RPMI8226 (cell line): ENCODE data around the gene PXDN.
"Not testable (repeated sequence)": the region's sequence is repeated elsewhere in the genome, so short reads cannot be mapped to it uniquely, and the experiment has no call there.

Experiments
- DNase-seq: peaks from one replicate; pipeline ENCODE4 v3.0.0-alpha.2; 2015

PXDN gene

DNA sequence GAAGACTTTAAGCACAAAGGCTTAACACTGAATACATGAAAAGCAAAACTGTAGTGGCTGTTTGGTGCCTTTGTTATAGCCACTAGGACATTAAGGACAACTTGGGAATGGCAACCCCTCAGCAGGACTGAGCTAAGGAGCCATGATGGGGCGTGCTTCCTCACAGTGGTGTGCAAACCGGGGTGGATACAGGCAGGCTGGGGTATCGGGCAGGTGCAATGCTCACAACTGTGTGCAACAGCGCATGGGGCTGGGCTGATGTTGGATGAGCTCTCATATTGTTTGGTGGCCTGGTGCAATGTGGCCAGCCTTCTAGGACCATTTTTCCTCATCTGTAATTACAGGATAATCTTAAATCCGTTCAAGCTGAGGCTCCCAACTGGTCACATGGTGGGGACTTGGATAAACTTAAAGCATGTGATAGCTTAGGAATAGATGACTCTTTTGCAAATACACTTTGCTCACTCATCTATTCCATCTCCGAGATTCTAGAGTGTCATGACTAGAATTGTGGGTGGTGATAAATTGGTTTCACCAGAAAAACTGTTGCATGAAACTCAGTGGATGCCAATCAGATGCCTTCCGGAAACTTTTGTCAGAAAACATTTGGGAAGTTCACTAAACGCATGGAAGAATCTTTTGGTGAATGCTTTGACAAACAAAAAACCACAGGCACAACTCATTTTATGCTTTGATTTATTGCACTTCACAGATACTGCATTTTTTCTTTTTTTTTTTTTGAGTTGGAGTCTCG is 116.5 kb downstream of the PXDN start:
- DNase-seq = no peak

- no peak for DNase-seq
Measured at GRCh38 chr2:1626271-1626681, 118.0 kb downstream of the PXDN start.

DNA sequence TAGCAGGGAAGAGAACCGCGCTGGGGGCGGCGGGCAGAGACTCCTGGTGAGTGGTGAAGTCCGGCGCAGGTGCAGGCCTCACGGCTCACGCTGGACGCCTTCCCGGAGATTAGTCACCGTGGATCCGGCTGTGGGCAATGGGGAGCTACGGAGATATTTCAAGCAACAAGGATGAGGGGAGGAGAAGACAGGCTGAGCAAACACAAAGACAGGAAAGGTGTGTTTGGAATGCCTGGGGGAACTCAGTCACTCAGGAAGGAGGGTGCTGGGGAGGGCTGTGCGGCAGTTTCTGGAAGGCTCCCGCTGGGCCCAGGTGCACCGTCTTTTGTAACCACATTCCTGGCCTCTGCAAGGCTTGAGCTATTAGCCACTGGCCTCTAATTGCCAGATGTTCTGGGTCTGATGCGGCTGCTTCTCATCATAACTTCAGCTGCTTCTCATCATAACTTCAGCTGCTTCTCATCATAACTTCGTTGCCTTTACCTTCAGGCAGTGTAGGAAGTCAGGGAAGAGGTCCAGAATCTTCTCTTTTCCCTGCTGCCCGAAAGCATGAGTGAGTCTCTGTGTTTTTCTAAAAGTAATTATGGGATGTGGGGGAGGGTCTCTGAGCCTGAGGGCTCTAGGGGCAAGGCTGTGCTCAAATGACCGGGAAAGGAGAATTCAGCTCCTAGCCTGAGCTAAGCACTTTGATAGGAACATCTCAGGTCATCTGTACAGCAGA is 118.9 kb downstream of the PXDN start:
- DNase-seq = peak; percentile 67

DNA sequence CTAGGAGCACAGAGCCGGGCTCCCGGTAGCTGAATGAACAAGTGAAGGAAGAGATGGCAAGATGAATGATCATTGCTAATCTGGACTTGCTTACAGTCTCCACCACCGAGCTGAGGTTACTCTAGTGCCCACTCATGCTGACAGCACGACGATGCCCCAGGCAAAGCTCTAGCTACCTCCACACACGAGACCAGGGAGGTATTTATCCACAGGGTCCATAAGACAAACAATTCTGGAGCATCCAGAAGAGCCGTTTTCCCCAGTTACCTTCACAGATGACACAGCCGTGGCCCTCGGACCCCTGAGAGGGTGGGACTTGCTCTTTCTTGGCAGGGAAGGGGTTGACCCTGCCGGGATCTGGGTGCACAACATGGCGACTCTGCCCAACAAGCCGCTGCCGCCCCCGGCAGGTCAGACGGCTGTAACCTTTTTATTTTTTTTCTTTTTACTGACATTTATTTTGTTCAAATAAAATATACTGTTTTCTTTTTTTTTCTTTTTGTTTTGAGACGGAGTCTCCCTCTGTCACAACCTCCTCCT is 120.3 kb downstream of the PXDN start:
- no peak for DNase-seq

GRCh38 chr2:1622521-1623200 is 121.7 kb downstream of the PXDN start:
- DNase-seq = no peak

DNA sequence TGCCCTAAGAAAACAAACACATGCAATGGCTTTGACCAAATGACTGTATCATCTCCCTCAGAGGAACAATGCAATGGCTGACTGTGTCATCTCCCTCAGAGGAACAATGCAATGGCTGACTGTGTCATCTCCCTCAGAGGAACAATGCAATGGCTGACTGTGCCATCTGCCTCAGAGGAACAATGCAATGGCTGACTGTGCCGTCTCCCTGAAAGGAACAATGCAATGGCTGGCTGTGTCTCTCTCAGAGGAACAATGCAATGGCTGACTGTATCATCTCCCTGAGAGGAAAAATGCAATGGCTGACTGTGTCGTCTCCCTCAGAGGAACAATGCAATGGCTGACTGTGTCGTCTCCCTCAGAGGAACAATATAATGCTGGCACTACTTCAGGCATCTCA is 122.3 kb downstream of the PXDN start:
- not testable (repeated sequence) for DNase-seq

DNA sequence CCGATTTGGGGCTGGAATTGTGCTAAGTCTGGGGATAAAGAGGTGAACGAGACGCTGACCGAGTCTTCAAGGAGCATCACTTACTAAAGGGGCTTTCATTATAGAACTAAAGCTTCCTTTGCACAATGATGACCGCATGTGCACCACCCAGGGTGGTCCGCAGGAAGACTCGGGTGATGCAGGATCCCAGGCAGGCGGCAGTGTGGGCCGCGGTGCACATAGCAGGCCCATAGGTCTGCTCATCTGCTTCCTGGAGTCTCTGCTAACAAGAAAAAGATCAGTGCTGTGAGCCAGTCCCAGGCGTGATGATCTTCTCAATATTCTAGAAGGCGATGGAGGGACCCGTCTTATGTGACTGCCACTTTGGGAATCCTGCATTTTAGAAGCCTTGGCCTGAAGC is 122.8 kb downstream of the PXDN start:
- DNase-seq = no peak

GRCh38 chr2:1621041-1621440 is 123.3 kb downstream of the PXDN start:
- no peak for DNase-seq

DNA sequence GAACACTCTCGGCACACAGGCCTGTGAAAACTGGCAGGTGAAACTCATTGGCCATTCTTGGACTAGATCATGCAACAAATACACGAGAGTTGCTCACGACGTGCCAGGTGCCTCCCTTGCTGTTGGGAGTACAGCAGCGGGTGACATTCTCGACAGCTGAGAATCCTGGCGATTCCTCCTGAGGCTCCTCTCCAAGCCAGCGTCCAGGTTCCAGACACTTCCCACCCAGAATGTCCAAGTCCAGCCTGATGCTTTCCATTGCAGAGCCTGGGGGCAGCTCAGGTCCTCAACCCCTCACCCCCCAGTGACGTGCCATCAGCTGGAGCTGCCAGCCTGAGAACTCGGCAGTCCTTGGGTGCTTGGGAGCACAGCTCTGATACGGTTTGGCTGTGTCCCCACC is 124.2 kb downstream of the PXDN start:
- DNase-seq = no peak

DNA sequence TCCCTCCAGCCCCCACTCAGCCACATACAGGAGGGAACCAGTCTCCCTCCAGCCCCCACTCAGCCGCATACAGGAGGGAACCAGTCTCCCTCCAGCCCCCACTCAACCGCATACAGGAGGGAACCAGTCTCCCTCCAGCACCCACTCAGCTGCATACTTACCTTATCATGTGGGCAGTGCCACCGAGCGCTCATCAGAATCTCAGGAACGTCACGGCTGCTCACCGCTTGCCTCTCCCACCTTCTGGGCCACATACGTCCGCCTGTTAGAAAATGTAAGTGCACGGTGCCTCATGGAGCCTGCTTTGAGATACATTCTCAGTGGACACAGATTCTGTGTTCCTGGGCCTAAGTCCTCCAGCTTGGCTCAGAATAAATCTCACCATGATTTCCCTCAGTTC is 124.8 kb downstream of the PXDN start:
- no peak for DNase-seq

DNA sequence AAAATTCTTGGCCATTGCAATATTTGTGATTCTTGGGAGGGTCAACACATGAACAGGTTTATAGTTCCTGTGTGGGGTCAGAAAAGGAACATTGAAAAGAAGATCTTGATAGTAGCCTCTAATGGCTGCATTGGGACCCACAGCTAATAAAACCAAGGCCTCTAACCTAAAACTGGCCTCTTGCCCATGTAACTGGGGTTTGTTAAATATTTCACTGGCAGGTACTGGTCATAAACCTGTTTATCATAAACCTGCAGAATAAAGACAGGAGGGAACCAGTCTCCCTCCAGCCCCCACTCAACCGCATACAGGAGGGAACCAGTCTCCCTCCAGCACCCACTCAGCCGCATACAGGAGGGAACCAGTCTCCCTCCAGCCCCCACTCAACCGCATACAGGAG is 125.3 kb downstream of the PXDN start:
- DNase-seq = no peak

DNA sequence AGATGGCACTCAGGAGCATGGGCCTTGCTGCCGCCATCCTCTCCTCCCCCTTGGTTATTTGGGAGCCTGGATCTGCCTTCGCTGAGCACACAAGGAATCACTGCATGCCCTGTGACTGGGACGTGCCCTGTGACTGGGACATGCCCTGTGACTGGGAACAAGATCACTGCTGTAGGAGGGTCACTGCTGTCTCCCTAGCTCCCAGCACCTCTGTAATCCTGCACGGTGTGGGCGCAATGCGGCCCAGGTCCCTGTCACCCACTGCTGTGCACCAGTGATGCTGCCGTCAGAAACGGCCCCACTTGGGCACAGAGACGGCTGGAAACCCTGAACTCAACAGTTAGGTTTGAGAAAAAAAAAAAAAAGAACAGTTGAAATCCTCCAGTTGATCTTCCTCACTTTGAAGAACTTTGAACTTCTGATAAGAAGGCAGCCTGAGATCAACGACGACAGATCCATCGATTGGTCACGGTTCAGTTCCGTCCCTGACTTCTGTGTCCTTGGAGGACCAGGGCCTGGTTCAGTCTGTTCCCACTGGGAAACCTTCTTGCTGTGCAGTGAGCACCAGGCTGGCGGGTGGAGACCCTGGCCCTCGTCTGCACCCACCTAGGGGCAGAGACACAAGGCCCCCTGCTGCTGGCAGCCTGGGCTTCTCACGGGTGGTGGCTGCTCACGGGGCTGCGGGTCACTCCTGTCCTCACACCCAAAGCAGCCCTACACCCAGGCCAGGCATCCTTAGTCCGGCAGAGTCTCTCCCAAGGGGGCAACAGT is 125.9 kb downstream of the PXDN start:
- DNase-seq = no peak

- peak; percentile 51 for DNase-seq
Measured at GRCh38 chr2:1617425-1618021, 126.8 kb downstream of the PXDN start.

- no peak for DNase-seq
Measured at GRCh38 chr2:1614564-1614963, 129.8 kb downstream of the PXDN start.

DNA sequence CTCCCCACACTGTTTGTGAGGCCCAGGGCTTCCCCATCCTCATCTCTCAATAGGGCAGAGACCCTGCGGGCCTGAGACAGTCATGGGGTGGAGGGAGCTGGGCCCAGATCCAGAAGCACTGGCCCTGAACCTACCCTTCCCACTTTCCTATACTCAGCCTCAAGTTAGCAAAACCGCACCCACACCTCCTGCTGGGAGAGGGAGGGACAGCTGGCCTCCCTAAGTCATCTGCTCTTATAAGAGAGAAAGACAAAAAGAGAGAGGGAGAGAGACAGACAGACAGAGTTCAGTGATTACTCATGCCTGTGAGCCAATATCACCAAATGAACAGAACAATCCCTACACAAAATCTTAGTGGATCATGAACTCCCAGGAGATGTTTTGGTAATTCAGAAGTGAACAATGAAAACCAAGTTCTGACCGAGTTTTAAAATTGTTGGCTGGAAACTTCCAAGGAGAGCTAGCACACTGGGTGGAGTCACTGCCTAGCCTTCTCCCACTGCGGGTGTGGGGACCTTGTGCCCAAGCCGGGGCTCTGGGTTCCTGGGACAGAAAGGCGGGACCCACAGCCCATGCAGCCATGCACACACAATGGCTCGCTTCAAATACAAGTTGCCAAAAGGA is 130.5 kb downstream of the PXDN start:
- DNase-seq = no peak

DNA sequence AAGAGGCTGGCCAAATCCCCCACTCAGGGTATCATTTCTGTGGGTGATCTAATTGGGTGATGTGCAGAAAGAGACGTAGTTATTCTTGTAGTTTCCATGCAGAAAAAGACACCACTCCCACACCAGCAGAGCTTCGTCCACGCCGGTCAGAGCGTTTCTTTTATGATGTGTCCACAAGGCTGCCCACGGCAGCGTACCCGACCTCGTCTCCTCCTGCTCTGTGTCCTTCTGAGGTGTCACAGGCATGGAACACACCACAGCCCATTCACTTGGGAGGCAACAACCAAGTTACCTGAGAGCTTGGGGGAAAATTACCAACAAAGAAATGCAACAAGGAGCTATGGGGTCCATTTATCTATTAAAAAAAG is 131.3 kb downstream of the PXDN start:
- DNase-seq = no peak

DNA sequence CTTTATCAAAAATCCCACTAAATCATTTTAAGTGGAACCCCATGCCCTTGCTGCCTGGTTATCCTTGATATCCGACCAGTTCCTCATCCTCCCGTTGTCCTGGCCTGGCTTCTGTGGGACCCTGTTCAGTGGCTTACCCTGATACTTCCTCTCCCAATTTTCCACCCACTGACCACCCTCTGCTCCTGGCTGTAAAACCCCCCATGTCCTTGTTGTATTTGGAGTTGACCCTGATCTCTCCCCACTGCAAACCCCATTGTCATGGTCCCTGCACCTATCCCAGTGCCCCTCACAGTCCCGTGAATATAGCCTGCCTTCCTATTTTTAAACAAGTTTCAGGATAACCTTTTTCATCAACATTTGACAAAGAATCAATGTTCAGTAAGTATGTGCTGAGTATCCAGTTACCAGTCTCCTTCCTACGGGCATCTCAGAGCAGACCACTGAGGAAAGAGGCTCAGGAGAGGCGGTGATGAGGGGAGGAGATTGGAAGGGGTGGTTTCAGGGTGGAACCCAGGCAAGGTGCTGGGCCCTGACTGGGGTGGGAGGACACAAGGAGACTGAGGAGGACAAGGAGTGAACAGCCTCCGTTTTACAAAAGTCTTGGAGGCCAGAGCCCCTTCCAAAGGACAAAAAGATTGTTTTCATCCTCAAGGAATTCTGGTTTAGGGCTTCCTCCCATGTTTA is 131.8 kb downstream of the PXDN start:
- no peak for DNase-seq

GRCh38 chr2:1611886-1612285 is 132.4 kb downstream of the PXDN start:
- no peak for DNase-seq

DNA sequence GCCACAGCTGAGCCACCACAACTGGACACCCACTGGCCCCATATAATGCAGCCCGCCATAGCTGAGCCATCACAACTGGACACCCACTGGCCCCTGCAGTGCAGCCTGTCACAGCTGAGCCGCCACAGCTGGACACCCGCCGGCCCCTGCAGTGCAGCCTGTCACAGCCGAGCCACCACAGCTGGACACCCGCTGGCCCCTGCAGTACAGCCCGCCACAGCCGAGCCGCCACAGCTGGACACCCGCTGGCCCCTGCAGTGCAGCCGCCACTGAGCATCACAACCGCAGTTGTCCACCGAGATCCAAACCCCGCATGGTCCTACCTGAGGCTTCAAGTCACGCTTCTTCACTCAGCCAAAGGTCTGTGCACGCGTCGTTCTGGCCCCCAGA is 134.2 kb downstream of the PXDN start:
- no peak for DNase-seq

DNA sequence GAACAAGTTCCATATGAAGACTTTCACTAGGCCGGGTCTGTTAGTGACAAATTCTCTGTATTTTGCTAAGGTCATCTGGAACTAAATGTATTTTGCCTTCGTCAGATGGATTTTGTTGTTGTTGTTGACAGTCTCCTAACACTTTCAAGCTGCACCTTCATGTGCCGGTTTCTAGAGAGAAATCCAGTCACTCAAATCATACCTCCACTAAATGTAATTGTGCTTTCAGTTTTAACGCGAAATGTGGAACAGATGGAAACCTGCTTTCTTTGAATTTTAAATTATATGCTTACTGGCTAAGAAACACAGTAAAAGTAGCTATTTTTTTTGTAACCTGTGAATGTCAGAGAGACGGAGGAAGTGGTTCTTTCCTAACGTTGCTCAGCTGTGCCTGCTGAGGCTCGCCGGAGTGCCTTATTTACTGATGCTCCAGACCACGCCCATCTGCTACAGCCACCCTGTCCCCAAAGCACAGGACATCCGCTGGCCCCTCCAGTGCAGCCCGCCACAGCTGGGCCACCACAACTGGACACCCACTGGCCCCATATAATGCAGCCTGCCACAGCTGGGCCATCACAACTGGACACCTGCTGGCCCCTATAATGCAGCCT is 134.7 kb downstream of the PXDN start:
- peak; percentile 34 for DNase-seq

DNA sequence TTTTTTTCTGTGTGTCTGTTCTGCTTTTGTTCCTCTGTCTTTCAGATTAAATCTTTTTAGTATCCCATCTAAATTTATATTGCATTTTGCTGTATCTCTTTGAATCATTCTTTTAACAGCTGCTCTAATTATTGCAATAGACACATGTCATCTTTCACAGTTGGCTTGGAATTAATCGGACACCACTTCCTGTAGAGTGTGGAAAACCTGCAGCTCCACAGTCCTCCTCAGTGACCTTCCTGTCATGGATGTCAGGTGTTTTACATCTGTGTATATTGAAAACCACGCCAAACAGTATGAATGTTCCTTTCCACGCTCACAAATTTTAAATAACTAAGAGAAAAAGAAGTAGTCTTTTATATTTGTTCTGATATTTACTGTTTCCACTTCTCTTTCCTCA is 135.3 kb downstream of the PXDN start:
- DNase-seq = no peak
